HepG2 (cell line): Measurements from ENCODE around the gene AXDND1. TPM values are rescaled to one million over a fixed set of nuclear protein-coding genes. Genes with fewer than 3 reads are reported as not detected.

ENCODE experiments used
- ATAC-seq: fragments of 200-7000 bp; cut with Tn5 transposase; 3 replicates; pipeline ENCODE4 v1.9.1; 2020; ENCODE audit warnings: mild to moderate bottlenecking, moderate library complexity
- BruUV-seq: library from RNA; stranded (reverse); fragments of 400-500 nt; replicated peaks from 2 replicates; lab custom pipeline; 2021; lab: Mats Ljungman, UMichigan
- CTCF ChIA-PET: fragments of 300-600 bp; formaldehyde crosslinking; extraction: SDS; loops from one replicate; lab custom pipeline; 2021; ENCODE audit warnings: low total read pairs, inconsistent platforms, low intra/inter-chr PET ratio; lab: Yijun Ruan, JAX
- POLR2A ChIA-PET: fragments of 350-600 bp; sonication (Branson Sonifier 250); formaldehyde crosslinking; loops from one replicate; lab custom pipeline; 2020; ENCODE audit warnings: antibody characterized with exemption, inconsistent platforms; lab: Yijun Ruan, JAX
- DNase-seq: peaks from one replicate; pipeline ENCODE4 v3.0.0-alpha.2; 2015; ENCODE audit warnings: low spot score
- FAIRE-seq: peaks from 3 replicates; lab custom pipeline; 2011; peaks lifted over from hg19 to GRCh38; lab: Jason Lieb, UNC
- H2AFZ ChIP-seq: one replicate; pipeline ENCODE4 v1.6.1; 2011; ENCODE audit warnings: low read length, inconsistent platforms
- H3K27ac ChIP-seq: fragments of 300-600 bp; 3 replicates; pipeline ENCODE4 v1.8.0; 2011; ENCODE audit warnings: mixed run types, mild to moderate bottlenecking, mixed read lengths, low read length, inconsistent platforms; ENCODE audit not compliant: insufficient read depth; ENCODE audit errors: extremely low read length
- H3K27me3 ChIP-seq, 2 experiments: fragments of 200-600 bp in 1 of 2; 2 replicates in 1 of 2; 3 replicates in 1 of 2; pipeline versions ENCODE4 v1.6.0 to v1.8.0; 2011; ENCODE audit warnings: low read length in 2 of 2, mild to moderate bottlenecking in 2 of 2, moderate library complexity in 2 of 2, inconsistent platforms in 1 of 2; ENCODE audit not compliant: insufficient read depth in 2 of 2, control insufficient read depth in 1 of 2
- H3K36me3 ChIP-seq, 2 experiments: fragments of 200-600 bp in 1 of 2; replicated peaks in 1 of 2; 2 replicates in 1 of 2; 3 replicates in 1 of 2; pipeline versions ENCODE4 v1.5.1 to v1.8.0; 2011; ENCODE audit warnings: low read length in 2 of 2, inconsistent platforms in 1 of 2; ENCODE audit not compliant: insufficient read depth in 2 of 2, control insufficient read depth in 1 of 2
- H3K4me1 ChIP-seq: 2 replicates; pipeline ENCODE4 v1.5.1; 2012; ENCODE audit warnings: low read length, inconsistent platforms; ENCODE audit not compliant: insufficient read depth
- H3K4me2 ChIP-seq: 2 replicates; pipeline ENCODE4 v1.6.0; 2011; ENCODE audit warnings: low read depth, low read length, inconsistent platforms
- H3K4me3 ChIP-seq, 3 experiments: fragments of 200-600 bp in 1 of 3; sonication (generic), shearing (Covaris generic) in 1 of 3; replicated peaks in 1 of 3; 2 replicates each; pipeline ENCODE4 v1.5.1; 2011 to 2016; ENCODE audit warnings: low read length in 3 of 3, inconsistent platforms in 2 of 3, low read depth in 2 of 3, mild to moderate bottlenecking in 2 of 3, control low read depth in 1 of 3, mixed read lengths in 1 of 3; ENCODE audit not compliant: insufficient read depth in 1 of 3
- H3K79me2 ChIP-seq: one replicate; pipeline ENCODE4 v1.6.1; 2011; ENCODE audit warnings: low read length, inconsistent platforms; ENCODE audit not compliant: insufficient read depth
- H3K9ac ChIP-seq: 2 replicates; pipeline ENCODE4 v1.6.0; 2011; ENCODE audit warnings: mild to moderate bottlenecking, low read depth, low read length, inconsistent platforms; ENCODE audit not compliant: insufficient read depth
- H3K9me3 ChIP-seq: 2 replicates; pipeline ENCODE4 v1.5.1; 2012; ENCODE audit warnings: mild to moderate bottlenecking, low read length
- H4K20me1 ChIP-seq: 2 replicates; pipeline ENCODE4 v1.6.0; 2011; ENCODE audit warnings: inconsistent platforms, mild to moderate bottlenecking, low read length, moderate library complexity; ENCODE audit not compliant: insufficient read depth
- CBX5 ChIP-seq: sonication (generic); formaldehyde crosslinking; IDR thresholded peaks from 2 replicates; pipeline ENCODE4 v1.4.0; 2020; ENCODE audit warnings: missing genetic modification reagents, borderline replicate concordance
- HNRNPH1 ChIP-seq: fragments of 200-400 bp; formaldehyde crosslinking; optimal IDR thresholded peaks from 2 replicates; pipeline ENCODE3; 2017; ENCODE audit warnings: mild to moderate bottlenecking, low read depth, low read length
- U2AF1 ChIP-seq: fragments of 200-400 bp; formaldehyde crosslinking; optimal IDR thresholded peaks from 2 replicates; pipeline ENCODE3; 2017; ENCODE audit warnings: mild to moderate bottlenecking, low read depth, low read length
- ZNF138 ChIP-seq: sonication (generic); formaldehyde crosslinking; IDR thresholded peaks from 2 replicates; pipeline ENCODE4 v1.5.0; 2020; ENCODE audit warnings: mild to moderate bottlenecking, low read depth, missing genetic modification reagents
- ZNF720 ChIP-seq: sonication (generic); formaldehyde crosslinking; IDR thresholded peaks from 2 replicates; pipeline ENCODE4 v1.4.0; 2020; ENCODE audit warnings: missing genetic modification reagents
- ZNF792 ChIP-seq: IDR thresholded peaks from 2 replicates; pipeline ENCODE4 v1.6.1; 2016
- WGBS: methylation state at CpG from one replicate; pipeline ENCODE4 v1.1.6; 2017; ENCODE audit warnings: low lambda C conversion rate; 5-methylcytosine and 5-hydroxymethylcytosine counted together
- in situ Hi-C: cut with HindIII; loops from 2 replicates; pipeline ENCODE4 v1.10.0; 2017; ENCODE audit warnings: low pct_unique_long_range_greater_than_20kb; ENCODE audit not compliant: extremely low pct_ligation_motif_present
- intact Hi-C: fragments of 100-400 bp; cut with micrococcal nuclease; formaldehyde crosslinking; loops from one replicate; pipeline ENCODE4 v1.10.0; 2022; ENCODE audit not compliant: unreplicated experiment
- polyA plus RNA-seq, 8 experiments: library from polyadenylated mRNA; depleted of rRNA in 3 of 8; stranded (reverse) in 7 of 8; unstranded in 1 of 8; fragments of >200 nt; fragmentation: Illumina TruSeq in 4 of 8; extraction: Trizol in 4 of 8; gene quantifications; 2 replicates each; pipeline versions ENCODE4 v1.2.1 to v1.2.3, GENCODE V29; 2011 to 2016; ENCODE audit warnings: low read depth in 4 of 8, missing spikeins in 1 of 8, mixed read lengths in 1 of 8; ENCODE audit not compliant: insufficient read depth in 1 of 8
- total RNA-seq, 5 experiments: library from RNA; depleted of rRNA; stranded (reverse); fragments of >200 nt; fragmentation: Illumina TruSeq; extraction: Trizol; gene quantifications; 2 replicates each; pipeline ENCODE4 v1.2.3, GENCODE V29; 2016; ENCODE audit warnings: low read depth in 1 of 5
- TF ChIP-seq, protein P1 (sequence below): sonication (generic); formaldehyde crosslinking; IDR thresholded peaks from 2 replicates; pipeline ENCODE4 v1.4.0; 2020; ENCODE audit warnings: missing genetic modification reagents, borderline replicate concordance
- TF ChIP-seq, protein P2 (sequence below): sonication (generic); formaldehyde crosslinking; IDR thresholded peaks from 2 replicates; pipeline ENCODE4 v1.8.0; 2022; ENCODE audit warnings: missing genetic modification reagents, mild to moderate bottlenecking, moderate library complexity, borderline replicate concordance

Gene AXDND1
- total and polyA plus RNA-seq, 2 of the 13 experiments (the other 11 are each of a cell fraction or from before 2014, with no cell fraction given) = 0.15 to 0.40 TPM

DNA sequence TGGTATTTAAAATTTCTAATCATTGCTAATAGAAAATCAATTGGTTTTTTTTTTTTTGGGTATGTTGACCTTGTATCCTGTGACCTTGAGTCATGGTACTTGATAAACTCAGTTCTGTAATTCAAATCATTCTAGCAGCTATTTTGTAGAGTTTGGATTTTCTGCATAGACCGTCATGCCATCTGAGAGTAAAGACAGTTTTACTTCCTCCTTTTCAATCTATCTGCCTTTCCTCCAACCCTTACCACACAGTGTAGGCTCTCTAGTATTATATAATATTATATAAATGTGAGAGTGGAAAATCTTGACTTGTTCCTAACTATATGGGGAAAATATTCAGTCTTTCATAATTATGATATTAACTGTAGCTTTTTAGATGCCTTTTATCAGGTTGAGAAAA, 232.9 kb downstream of the AXDND1 start:
- Histone ChIP-seq H3K9me3 (no peaks in the 10 kb centered on the region), H3K4me1 (no peaks in the 10 kb centered on the region), H3K4me2 (no peak overlapping the region), H4K20me1 (no peaks in the 10 kb centered on the region), H3K36me3 (no peaks in the 10 kb centered on the region), H3K79me2 (no peaks in the 10 kb centered on the region), H2AFZ (no peak overlapping the region), H3K4me3 (no peak overlapping the region), H3K27me3 (no peaks in the 10 kb centered on the region; a peak in 1 of 5 replicates), H3K9ac (no peak overlapping the region), H3K27ac (no peak overlapping the region)
- DNase-seq (no peak), FAIRE-seq (no peak), ATAC-seq (no peak)
- TF ChIP-seq, protein P1, sequence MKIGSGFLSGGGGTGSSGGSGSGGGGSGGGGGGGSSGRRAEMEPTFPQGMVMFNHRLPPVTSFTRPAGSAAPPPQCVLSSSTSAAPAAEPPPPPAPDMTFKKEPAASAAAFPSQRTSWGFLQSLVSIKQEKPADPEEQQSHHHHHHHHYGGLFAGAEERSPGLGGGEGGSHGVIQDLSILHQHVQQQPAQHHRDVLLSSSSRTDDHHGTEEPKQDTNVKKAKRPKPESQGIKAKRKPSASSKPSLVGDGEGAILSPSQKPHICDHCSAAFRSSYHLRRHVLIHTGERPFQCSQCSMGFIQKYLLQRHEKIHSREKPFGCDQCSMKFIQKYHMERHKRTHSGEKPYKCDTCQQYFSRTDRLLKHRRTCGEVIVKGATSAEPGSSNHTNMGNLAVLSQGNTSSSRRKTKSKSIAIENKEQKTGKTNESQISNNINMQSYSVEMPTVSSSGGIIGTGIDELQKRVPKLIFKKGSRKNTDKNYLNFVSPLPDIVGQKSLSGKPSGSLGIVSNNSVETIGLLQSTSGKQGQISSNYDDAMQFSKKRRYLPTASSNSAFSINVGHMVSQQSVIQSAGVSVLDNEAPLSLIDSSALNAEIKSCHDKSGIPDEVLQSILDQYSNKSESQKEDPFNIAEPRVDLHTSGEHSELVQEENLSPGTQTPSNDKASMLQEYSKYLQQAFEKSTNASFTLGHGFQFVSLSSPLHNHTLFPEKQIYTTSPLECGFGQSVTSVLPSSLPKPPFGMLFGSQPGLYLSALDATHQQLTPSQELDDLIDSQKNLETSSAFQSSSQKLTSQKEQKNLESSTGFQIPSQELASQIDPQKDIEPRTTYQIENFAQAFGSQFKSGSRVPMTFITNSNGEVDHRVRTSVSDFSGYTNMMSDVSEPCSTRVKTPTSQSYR (CRISPR knock-in tag) = no peak
- TF ChIP-seq ZNF720 (CRISPR knock-in tag) = no peak
- no peak for TF ChIP-seq CBX5 (CRISPR knock-in tag)
- no peak for TF ChIP-seq ZNF792
- TF ChIP-seq, protein P2, sequence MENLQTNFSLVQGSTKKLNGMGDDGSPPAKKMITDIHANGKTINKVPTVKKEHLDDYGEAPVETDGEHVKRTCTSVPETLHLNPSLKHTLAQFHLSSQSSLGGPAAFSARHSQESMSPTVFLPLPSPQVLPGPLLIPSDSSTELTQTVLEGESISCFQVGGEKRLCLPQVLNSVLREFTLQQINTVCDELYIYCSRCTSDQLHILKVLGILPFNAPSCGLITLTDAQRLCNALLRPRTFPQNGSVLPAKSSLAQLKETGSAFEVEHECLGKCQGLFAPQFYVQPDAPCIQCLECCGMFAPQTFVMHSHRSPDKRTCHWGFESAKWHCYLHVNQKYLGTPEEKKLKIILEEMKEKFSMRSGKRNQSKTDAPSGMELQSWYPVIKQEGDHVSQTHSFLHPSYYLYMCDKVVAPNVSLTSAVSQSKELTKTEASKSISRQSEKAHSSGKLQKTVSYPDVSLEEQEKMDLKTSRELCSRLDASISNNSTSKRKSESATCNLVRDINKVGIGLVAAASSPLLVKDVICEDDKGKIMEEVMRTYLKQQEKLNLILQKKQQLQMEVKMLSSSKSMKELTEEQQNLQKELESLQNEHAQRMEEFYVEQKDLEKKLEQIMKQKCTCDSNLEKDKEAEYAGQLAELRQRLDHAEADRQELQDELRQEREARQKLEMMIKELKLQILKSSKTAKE (CRISPR knock-in tag) = no peak
- no peak for TF ChIP-seq HNRNPH1
- TF ChIP-seq ZNF138 (CRISPR knock-in tag) = no peak
- no peak for TF ChIP-seq U2AF1
- WGBS = 0% methylated on average over 1 of the region's 1 CpG
- in situ Hi-C loops = loop anchor here (25.0 kb wide), 1 partner anchor 336 kb away; no protein-coding TSS in a partner anchor
- intact Hi-C loops = no loop called here
- ChIA-PET POLR2A (no interaction called here), CTCF (no interaction called here)
- BruUV-seq = no TSS peak
